Panc1 (cell line): Measurements from ENCODE around the gene MARK2. TPM values are rescaled to one million over a fixed set of nuclear protein-coding genes. Genes with fewer than 3 reads are reported as not detected.

Experiments used
- ATAC-seq: fragments of 200-7000 bp; cut with Tn5 transposase; 2 replicates; pipeline ENCODE4 v1.9.1; 2020; ENCODE audit warnings: mild to moderate bottlenecking, moderate library complexity
- BruUV-seq: library from RNA; stranded (reverse); fragments of 400-500 nt; replicated peaks from 2 replicates; lab custom pipeline; 2021; lab: Mats Ljungman, UMichigan
- CTCF ChIA-PET: fragments of 300-600 bp; sonication (Branson Sonifier 250); formaldehyde crosslinking; loops from one replicate; lab custom pipeline; 2022; ENCODE audit warnings: antibody characterized with exemption; lab: Charles Lee
- POLR2A ChIA-PET: fragments of 300-600 bp; sonication (Branson Sonifier 250); formaldehyde crosslinking; loops from one replicate; lab custom pipeline; 2022; ENCODE audit warnings: antibody characterized with exemption; lab: Charles Lee
- DNase-seq: peaks from one replicate; pipeline ENCODE4 v3.0.0-alpha.2; 2010; ENCODE audit warnings: low read depth, low spot score
- H3K27ac ChIP-seq: 2 replicates; pipeline ENCODE4 v1.5.1; 2011; ENCODE audit warnings: mild to moderate bottlenecking, low read length, inconsistent platforms
- H3K27me3 ChIP-seq: fragments of 200-500 bp; sonication (Bioruptor generic); 2 replicates; pipeline ENCODE4 v1.6.0; 2014; ENCODE audit warnings: low read length, inconsistent platforms; ENCODE audit not compliant: control insufficient read depth, insufficient read depth
- H3K36me3 ChIP-seq: fragments of 200-500 bp; sonication (Bioruptor generic); 2 replicates; pipeline ENCODE4 v1.5.1; 2014; ENCODE audit warnings: inconsistent platforms, mild to moderate bottlenecking, low read length, moderate library complexity; ENCODE audit not compliant: control insufficient read depth, insufficient read depth
- H3K4me1 ChIP-seq: 2 replicates; pipeline ENCODE4 v1.5.1; 2011; ENCODE audit warnings: inconsistent platforms, mild to moderate bottlenecking, low read length, moderate library complexity; ENCODE audit not compliant: control insufficient read depth, insufficient read depth
- H3K4me3 ChIP-seq, 2 experiments: 2 replicates each; pipeline ENCODE4 v1.5.1; 2011 to 2012; ENCODE audit warnings: low read depth in 2 of 2, low read length in 2 of 2, mild to moderate bottlenecking in 2 of 2, inconsistent platforms in 1 of 2, moderate library complexity in 1 of 2
- H3K9me3 ChIP-seq: fragments of 200-500 bp; sonication (Bioruptor generic); 2 replicates; pipeline ENCODE4 v1.5.1; 2014; ENCODE audit warnings: low read depth, mild to moderate bottlenecking, inconsistent platforms, low read length, moderate library complexity; ENCODE audit not compliant: control insufficient read depth, insufficient read depth
- CTCF ChIP-seq: fragments of 450-650 bp; IDR thresholded peaks from 2 replicates; pipeline ENCODE4 v1.5.1; 2017; ENCODE audit warnings: mild to moderate bottlenecking
- POLR2AphosphoS5 ChIP-seq: IDR thresholded peaks from 2 replicates; pipeline ENCODE4 v1.6.1; 2012; ENCODE audit warnings: mild to moderate bottlenecking, low read depth, low read length, moderate library complexity
- REST ChIP-seq, 2 experiments: IDR thresholded peaks; 2 replicates each; pipeline ENCODE4 v1.6.1; 2011 to 2012; ENCODE audit warnings: low read depth in 2 of 2, control low read depth in 1 of 2, low read length in 1 of 2, mild to moderate bottlenecking in 1 of 2, moderate library complexity in 1 of 2; ENCODE audit not compliant: insufficient read depth in 1 of 2
- SIN3A ChIP-seq: IDR thresholded peaks from 2 replicates; pipeline ENCODE4 v1.6.1; 2012; ENCODE audit warnings: low read depth, mild to moderate bottlenecking, low read length, moderate library complexity, borderline replicate concordance; ENCODE audit not compliant: insufficient read depth
- TCF7L2 ChIP-seq: IDR thresholded peaks from 2 replicates; pipeline ENCODE4 v1.6.1; 2011; ENCODE audit warnings: mild to moderate bottlenecking, low read depth, low read length, inconsistent platforms
- in situ Hi-C: cut with HindIII; loops from 2 replicates; pipeline ENCODE4 v1.10.0; 2016; ENCODE audit warnings: low sequenced_read_pairs, low pct_unique_long_range_greater_than_20kb
- intact Hi-C: fragments of 100-400 bp; cut with micrococcal nuclease; formaldehyde crosslinking; loops from one replicate; pipeline ENCODE4 v1.10.0; 2022; ENCODE audit not compliant: unreplicated experiment
- total RNA-seq: library from RNA; stranded (reverse); gene quantifications from one replicate; pipeline ENCODE4 v1.2.1, GENCODE V29; 2021; ENCODE audit not compliant: unreplicated experiment

Gene MARK2
- total RNA-seq, 1 experiment from 2014 or later = 41.1 TPM

GRCh38 chr11:63834535-63835157, 4.3 kb upstream of the MARK2 start:
- no TSS peak for BruUV-seq
- no peak for ATAC-seq
- in situ Hi-C loops (no loop called here), intact Hi-C loops (loop anchor here (10.0 kb wide), 2 partner anchors 70 to 320 kb away; partner anchors contain the start of gene ZFTA)
- H3K27me3 ChIP-seq = no peaks in the 10 kb centered on the region
- no peaks in the 10 kb centered on the region for H3K36me3 ChIP-seq
- POLR2A ChIA-PET = no interaction called here
- DNase-seq = no peak
- H3K27ac ChIP-seq = no peak overlapping the region
- peaks cover 10% of the 10 kb centered on the region for H3K4me1 ChIP-seq
- H3K4me3 ChIP-seq = no peak overlapping the region
- no peaks in the 10 kb centered on the region for H3K9me3 ChIP-seq
- TF ChIP-seq TCF7L2 = no peak
- TF ChIP-seq REST (IDR thresholded peaks at IDR 0.05; ENCODE audit: insufficient read depth in 1 of 2, low read depth in 2 of 2, low read length in 1 of 2) = no peak
- TF ChIP-seq POLR2AphosphoS5 = no peak
- TF ChIP-seq CTCF = no peak
- TF ChIP-seq SIN3A = no peak
- CTCF ChIA-PET = no interaction called here

GRCh38 chr11:63835158-63835545, 3.8 kb upstream of the MARK2 start:
- peaks cover 10% of the 10 kb centered on the region for H3K4me1 ChIP-seq
- no peaks in the 10 kb centered on the region for H3K36me3 ChIP-seq
- DNase-seq = no peak
- POLR2A ChIA-PET = no interaction called here
- intact Hi-C loops (loop anchor here (10.0 kb wide), 2 partner anchors 70 to 320 kb away; partner anchors contain the start of gene ZFTA), in situ Hi-C loops (no loop called here)
- CTCF ChIA-PET = no interaction called here
- H3K27me3 ChIP-seq = no peaks in the 10 kb centered on the region
- ATAC-seq = no peak
- TF ChIP-seq SIN3A = no peak
- TF ChIP-seq CTCF = no peak
- no peak for TF ChIP-seq REST (IDR thresholded peaks at IDR 0.05; ENCODE audit: insufficient read depth in 1 of 2, low read depth in 2 of 2, low read length in 1 of 2)
- no peak for TF ChIP-seq POLR2AphosphoS5
- TF ChIP-seq TCF7L2 = no peak
- no TSS peak for BruUV-seq
- no peak overlapping the region for H3K27ac ChIP-seq
- H3K9me3 ChIP-seq = no peaks in the 10 kb centered on the region
- H3K4me3 ChIP-seq = no peak overlapping the region
